ENCODE results near the gene SKI.

SKI gene

DNA sequence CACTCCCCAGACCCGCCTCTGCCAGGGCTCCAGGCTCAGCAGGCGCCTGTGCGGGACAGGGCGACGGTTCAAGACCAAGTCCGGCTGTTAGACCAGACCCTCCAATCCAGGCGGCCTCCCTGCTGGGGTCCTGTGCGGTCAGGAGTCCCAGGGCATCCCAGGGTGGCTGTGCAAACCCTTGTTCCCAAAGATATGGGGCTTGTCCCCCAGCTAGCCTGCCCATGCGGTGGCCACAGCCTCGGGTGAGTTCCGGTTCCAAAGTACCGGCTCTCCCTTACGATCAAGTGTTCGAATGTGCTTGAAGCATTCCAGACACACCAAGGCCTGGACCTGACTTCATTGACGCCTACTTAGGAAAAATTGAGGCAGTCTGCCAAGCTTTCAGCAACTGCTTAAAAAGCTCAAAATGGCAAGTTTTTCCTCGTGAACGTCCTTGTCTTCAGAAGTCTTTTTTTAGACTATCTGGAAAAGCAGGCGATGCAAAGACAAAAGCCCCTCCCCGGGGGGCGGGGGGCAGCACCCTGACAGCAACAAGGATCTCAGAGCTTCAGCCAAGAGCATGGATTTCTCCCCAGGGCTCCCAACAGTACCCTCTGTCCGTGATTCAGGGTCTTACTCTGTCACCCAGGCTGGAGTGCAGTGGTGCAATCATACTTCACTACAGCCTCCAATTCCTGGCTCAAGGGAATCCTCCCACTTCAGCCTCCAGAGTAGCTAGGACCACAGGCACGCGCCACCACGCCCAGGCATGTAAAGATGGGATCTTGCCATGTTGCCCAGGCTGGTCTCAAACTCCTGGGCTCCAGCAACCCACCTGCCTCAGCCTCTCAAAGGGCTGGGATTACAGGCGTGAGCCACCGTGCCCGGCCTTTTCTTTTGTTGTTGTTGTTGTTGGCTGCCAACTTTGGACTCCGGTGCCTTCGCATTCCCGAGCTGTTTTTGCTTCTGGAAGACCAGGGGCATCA lies 35.8 kb upstream of the SKI start:
- H3K4me3 ChIP-seq (ENCODE audit: low read depth, low read length) = no peak overlapping the region
- DNase-seq (ENCODE audit: low read depth) = no peak
- TF ChIP-seq, protein P1, sequence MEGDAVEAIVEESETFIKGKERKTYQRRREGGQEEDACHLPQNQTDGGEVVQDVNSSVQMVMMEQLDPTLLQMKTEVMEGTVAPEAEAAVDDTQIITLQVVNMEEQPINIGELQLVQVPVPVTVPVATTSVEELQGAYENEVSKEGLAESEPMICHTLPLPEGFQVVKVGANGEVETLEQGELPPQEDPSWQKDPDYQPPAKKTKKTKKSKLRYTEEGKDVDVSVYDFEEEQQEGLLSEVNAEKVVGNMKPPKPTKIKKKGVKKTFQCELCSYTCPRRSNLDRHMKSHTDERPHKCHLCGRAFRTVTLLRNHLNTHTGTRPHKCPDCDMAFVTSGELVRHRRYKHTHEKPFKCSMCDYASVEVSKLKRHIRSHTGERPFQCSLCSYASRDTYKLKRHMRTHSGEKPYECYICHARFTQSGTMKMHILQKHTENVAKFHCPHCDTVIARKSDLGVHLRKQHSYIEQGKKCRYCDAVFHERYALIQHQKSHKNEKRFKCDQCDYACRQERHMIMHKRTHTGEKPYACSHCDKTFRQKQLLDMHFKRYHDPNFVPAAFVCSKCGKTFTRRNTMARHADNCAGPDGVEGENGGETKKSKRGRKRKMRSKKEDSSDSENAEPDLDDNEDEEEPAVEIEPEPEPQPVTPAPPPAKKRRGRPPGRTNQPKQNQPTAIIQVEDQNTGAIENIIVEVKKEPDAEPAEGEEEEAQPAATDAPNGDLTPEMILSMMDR (IDR thresholded peaks at IDR 0.05; ENCODE audit: low read depth, low read length) = no peak
- TF ChIP-seq MYC (IDR thresholded peaks at IDR 0.05; ENCODE audit: low read depth, low read length) (no peak), POLR2A (IDR thresholded peaks at IDR 0.05; ENCODE audit: extremely low read depth, insufficient read length) (no peak)
- TF ChIP-seq, protein P2, sequence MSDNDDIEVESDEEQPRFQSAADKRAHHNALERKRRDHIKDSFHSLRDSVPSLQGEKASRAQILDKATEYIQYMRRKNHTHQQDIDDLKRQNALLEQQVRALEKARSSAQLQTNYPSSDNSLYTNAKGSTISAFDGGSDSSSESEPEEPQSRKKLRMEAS (IDR thresholded peaks at IDR 0.05; ENCODE audit: low read depth, low read length) = no peak

DNA sequence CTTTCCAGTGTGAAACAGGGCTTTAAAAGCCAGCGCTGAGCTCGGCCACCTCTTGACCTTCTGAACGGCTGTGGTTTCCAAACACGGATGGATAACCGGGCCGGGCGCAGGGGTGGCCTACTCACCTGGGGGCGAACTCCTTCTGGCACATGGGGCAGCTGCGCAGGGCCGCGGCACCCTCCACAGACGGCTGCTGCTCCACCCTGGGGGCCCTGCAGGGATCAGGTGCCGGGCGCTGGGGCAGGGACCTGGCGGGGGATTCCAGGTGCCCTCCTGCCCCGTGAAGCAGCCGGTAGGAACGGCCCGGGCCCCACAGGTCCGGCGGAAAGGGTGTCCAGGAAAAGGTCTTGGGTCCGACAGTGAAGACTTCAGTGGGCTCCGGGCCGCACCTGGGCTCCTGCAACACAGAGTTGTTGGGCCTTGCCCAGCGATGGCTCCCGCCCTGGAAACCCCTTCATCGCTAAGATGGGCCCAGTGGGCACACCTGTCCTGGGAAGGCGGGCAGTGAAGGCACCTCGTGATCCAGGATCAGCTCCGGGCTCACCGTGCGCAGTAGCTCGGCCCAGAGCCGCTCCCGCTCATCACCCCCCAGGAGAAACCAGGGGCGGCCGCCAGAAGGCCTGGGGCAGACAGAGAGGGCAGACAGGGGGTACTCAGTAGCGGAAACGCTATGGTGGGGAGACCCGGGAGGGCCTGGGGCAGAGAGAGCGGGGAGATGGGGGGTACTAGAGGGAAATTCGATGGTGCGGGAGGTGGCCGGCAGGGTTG lies 34.4 kb upstream of the SKI start:
- DNase-seq (ENCODE audit: low read depth) = no peak
- H3K4me3 ChIP-seq (ENCODE audit: low read depth, low read length) = no peak overlapping the region
- TF ChIP-seq, protein P1 (IDR thresholded peaks at IDR 0.05; ENCODE audit: low read depth, low read length) = no peak
- no peak for TF ChIP-seq MYC (IDR thresholded peaks at IDR 0.05; ENCODE audit: low read depth, low read length)

DNA sequence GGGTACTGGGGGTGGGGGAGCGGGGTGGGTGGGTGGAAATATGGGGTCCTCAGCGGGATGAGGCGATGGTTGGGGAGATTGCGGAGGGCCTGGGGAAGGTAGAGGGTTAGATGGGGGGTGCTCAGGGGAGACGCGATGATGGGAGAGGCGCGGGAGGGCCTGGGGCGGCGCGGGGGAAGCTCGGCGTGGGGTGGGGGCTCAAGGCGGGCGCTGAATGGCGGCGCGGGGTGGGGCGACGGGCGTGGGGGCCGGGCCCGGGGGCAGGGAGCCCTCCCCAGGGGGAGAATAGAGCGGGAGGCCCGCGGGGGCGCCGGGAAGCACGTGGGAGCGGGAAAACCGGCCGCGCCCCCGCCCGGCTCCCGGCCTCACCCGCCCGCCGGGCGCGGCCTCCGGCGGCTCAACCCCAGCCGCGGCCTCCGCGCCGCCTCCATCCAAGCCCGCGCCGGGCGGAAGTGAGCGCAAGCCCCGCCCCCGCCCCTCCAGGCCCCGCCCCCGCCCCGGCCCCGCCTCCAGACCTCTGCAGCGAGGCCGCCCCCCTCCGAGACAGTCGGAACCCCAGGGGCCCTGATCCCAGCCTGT lies 33.7 kb upstream of the SKI start, which contains the start of gene FAAP20:
TSS of gene FAAP20 (minus strand) at position 454 of the 579 bp plus-strand sequence. CDS start at position 431, 23 bp downstream.
- DNase-seq (ENCODE audit: low read depth) = peak; percentile 69
- peak within 1 kb of the TSS; percentile 57 for H3K4me3 ChIP-seq (ENCODE audit: low read depth, low read length)
- TF ChIP-seq, protein P1 (IDR thresholded peaks at IDR 0.05; ENCODE audit: low read depth, low read length) = no peak
- peak; percentile 44 for TF ChIP-seq POLR2A (IDR thresholded peaks at IDR 0.05; ENCODE audit: extremely low read depth, insufficient read length)

DNA sequence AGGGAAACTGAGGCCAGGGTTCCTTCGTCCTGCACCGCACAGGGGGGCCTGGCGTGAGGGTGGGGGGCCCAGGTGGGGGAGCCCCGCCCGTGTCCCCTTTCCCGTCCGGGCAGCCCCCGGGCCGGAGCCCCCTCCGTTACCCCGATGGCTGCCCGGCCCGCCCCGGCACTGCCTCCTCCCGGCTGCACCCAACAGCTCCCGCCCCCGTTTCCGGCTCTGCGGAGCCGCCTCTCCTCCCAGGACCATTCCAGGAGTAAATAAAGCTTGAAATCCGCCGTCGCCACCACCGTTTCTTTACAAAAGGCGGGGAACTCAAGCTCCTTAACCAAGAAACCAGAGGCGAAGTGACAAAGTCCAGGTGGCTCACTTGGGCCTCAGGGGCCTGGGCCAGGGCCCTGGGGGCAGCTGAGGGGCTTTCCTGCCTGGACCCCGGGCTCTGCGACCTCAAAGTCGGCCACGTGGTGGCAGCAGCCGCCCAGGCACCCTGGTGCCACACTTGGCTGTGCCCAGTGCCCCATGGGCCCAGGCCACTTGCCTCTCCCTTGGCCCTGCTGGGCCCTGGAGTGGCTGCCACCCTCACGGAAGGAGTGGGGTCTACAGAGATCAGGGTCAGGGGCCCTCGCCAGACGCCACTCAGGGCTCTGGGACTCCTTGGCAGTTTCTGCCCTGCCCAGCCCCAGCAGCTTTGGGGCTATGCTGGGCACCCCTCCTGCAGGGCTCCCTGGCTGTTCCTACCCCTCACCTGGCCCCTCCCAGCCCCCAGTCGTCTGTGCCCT lies 33.0 kb upstream of the SKI start:
- TF ChIP-seq MYC (IDR thresholded peaks at IDR 0.05; ENCODE audit: low read depth, low read length) = peak; percentile 83
- TF ChIP-seq, protein P2 (IDR thresholded peaks at IDR 0.05; ENCODE audit: low read depth, low read length) = peak; percentile 97
- peak; percentile 5 for TF ChIP-seq POLR2A (IDR thresholded peaks at IDR 0.05; ENCODE audit: extremely low read depth, insufficient read length)
- TF ChIP-seq, protein P1 (IDR thresholded peaks at IDR 0.05; ENCODE audit: low read depth, low read length) = peak; percentile 76
- peak overlapping the region; percentile 57 for H3K4me3 ChIP-seq (ENCODE audit: low read depth, low read length)
- peak; percentile 87 for DNase-seq (ENCODE audit: low read depth)

DNA sequence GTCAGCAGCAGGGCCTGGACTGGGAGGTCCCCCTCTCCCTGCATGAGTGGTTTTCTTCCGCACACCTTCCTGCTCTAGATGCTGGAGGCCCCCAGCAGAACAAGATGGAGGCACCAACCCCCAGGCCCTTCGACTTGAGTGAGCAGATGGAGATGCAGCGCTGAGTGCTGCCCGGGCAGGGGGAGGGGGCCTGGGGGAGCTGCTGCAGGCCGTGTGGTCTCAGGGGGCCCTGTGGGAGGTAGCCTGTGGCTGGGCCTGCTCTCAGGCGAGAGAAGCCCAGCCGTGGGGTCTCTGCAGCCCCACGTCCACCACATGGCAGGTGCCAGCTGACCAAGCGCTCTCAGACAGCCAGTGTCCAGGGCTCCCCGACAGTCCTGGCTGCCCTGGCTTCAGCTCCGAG lies 32.3 kb upstream of the SKI start:
- TF ChIP-seq POLR2A (IDR thresholded peaks at IDR 0.05; ENCODE audit: extremely low read depth, insufficient read length) (no peak), MYC (IDR thresholded peaks at IDR 0.05; ENCODE audit: low read depth, low read length) (no peak)
- TF ChIP-seq, protein P2 (IDR thresholded peaks at IDR 0.05; ENCODE audit: low read depth, low read length) = no peak
- TF ChIP-seq, protein P1 (IDR thresholded peaks at IDR 0.05; ENCODE audit: low read depth, low read length) = no peak
- no peak overlapping the region for H3K4me3 ChIP-seq (ENCODE audit: low read depth, low read length)
- DNase-seq (ENCODE audit: low read depth) = no peak
